K562 (cell line): ENCODE measurements around the gene DNAJB2. TPM values are rescaled to one million over a fixed set of nuclear protein-coding genes. Genes with fewer than 3 reads are reported as not detected.
A peak's percentile ranks its signal among the peaks of the same experiment; 100 is the strongest.

ENCODE experiments used
- ATAC-seq: fragments of 200-7000 bp; cut with Tn5 transposase; 3 replicates; pipeline ENCODE4 v1.9.1; 2020; ENCODE audit warnings: moderate library complexity
- BruUV-seq: library from RNA; stranded (reverse); fragments of 400-500 nt; replicated peaks from 2 replicates; lab custom pipeline; 2021; lab: Mats Ljungman, UMichigan
- CTCF ChIA-PET: fragments of 300-600 bp; formaldehyde crosslinking; extraction: SDS; loops from one replicate; lab custom pipeline; 2021; ENCODE audit warnings: low intra/inter-chr PET ratio; lab: Yijun Ruan, JAX
- POLR2A ChIA-PET: fragments of 300-600, 350-650 bp; sonication (Branson Sonifier 250); formaldehyde crosslinking; extraction: SDS; loops from one replicate; lab custom pipeline; 2021; ENCODE audit warnings: antibody characterized with exemption, inconsistent platforms; lab: Yijun Ruan, JAX
- DNase-seq, 4 experiments: peaks; one replicate each; pipeline versions ENCODE4 v3.0.0 to v3.0.0-alpha.2; 2011 to 2018; ENCODE audit warnings: low spot score in 3 of 4, mixed read lengths in 3 of 4; ENCODE audit errors: extremely low read depth in 1 of 4
- FAIRE-seq: peaks from 2 replicates; lab custom pipeline; 2011; peaks lifted over from hg19 to GRCh38; lab: Jason Lieb, UNC
- H2AFZ ChIP-seq: 2 replicates; pipeline ENCODE4 v1.6.0; 2011; ENCODE audit warnings: low read depth, low read length, control low read depth, inconsistent platforms
- H3K27ac ChIP-seq: fragments of 200-600 bp; 3 replicates; pipeline ENCODE4 v1.8.0; 2011; ENCODE audit warnings: low read depth, mild to moderate bottlenecking, control low read depth, inconsistent platforms, low read length, moderate library complexity, mixed read lengths; ENCODE audit errors: extremely low read depth
- H3K27me3 ChIP-seq, 2 experiments: fragments of 300-600 bp in 1 of 2; 2 replicates in 1 of 2; 3 replicates in 1 of 2; pipeline versions ENCODE4 v1.6.0 to v1.8.0; 2011; ENCODE audit warnings: inconsistent platforms in 2 of 2, low read length in 2 of 2, mild to moderate bottlenecking in 1 of 2, mixed read lengths in 1 of 2, moderate library complexity in 1 of 2; ENCODE audit not compliant: control insufficient read depth in 2 of 2, insufficient read depth in 2 of 2
- H3K36me3 ChIP-seq: fragments of 300-600 bp; 3 replicates; pipeline ENCODE4 v1.8.0; 2011; ENCODE audit warnings: mild to moderate bottlenecking, low read length, inconsistent platforms; ENCODE audit not compliant: control insufficient read depth, insufficient read depth
- H3K4me1 ChIP-seq, 2 experiments: fragments of 200-600 bp in 1 of 2; replicated peaks in 1 of 2; 2 replicates in 1 of 2; 3 replicates in 1 of 2; pipeline versions ENCODE4 v1.5.1 to v1.8.0; 2011; ENCODE audit warnings: inconsistent platforms in 2 of 2, low read length in 2 of 2, mild to moderate bottlenecking in 1 of 2, mixed read lengths in 1 of 2, moderate library complexity in 1 of 2; ENCODE audit not compliant: control insufficient read depth in 2 of 2, insufficient read depth in 2 of 2
- H3K4me2 ChIP-seq: 2 replicates; pipeline ENCODE4 v1.6.1; 2011; ENCODE audit warnings: low read length, control low read depth, inconsistent platforms, mixed read lengths; ENCODE audit not compliant: insufficient read depth
- H3K4me3 ChIP-seq: fragments of 200-600 bp; sonication (generic), shearing (Covaris generic); 2 replicates; pipeline ENCODE4 v1.5.1; 2016; ENCODE audit warnings: control low read depth, inconsistent platforms
- H3K79me2 ChIP-seq: fragments of 200-600 bp; 3 replicates; pipeline ENCODE4 v1.8.0; 2011; ENCODE audit warnings: low read length, inconsistent platforms; ENCODE audit not compliant: control insufficient read depth, insufficient read depth
- H3K9ac ChIP-seq, 2 experiments: 2 replicates each; pipeline versions ENCODE4 v1.6.0 to v1.6.1; 2011; ENCODE audit warnings: low read depth in 2 of 2, low read length in 2 of 2, control low read depth in 1 of 2, inconsistent platforms in 1 of 2, mild to moderate bottlenecking in 1 of 2, mixed read lengths in 1 of 2; ENCODE audit not compliant: insufficient read depth in 1 of 2
- H3K9me1 ChIP-seq: one replicate; pipeline ENCODE4 v1.6.0; 2011; ENCODE audit warnings: inconsistent platforms, mild to moderate bottlenecking, low read length, moderate library complexity; ENCODE audit not compliant: control insufficient read depth, insufficient read depth
- H3K9me3 ChIP-seq: replicated peaks from 2 replicates; pipeline ENCODE4 v1.5.1; 2011; ENCODE audit warnings: low read depth, low read length, inconsistent platforms; ENCODE audit not compliant: control insufficient read depth, insufficient read depth
- H4K20me1 ChIP-seq: replicated peaks from 2 replicates; pipeline ENCODE4 v1.6.1; 2011; ENCODE audit warnings: low read length, inconsistent platforms, mixed read lengths; ENCODE audit not compliant: control insufficient read depth, insufficient read depth
- ARID1B ChIP-seq: fragments of 450-650 bp; IDR thresholded peaks from 2 replicates; pipeline ENCODE4 v1.6.1; 2016; ENCODE audit warnings: antibody characterized with exemption, mild to moderate bottlenecking, inconsistent platforms
- ATF3 ChIP-seq, 2 experiments: fragments of 450-650 bp in 1 of 2; sonication (generic) in 1 of 2; formaldehyde crosslinking in 1 of 2; IDR thresholded peaks in 1 of 2; conservative IDR thresholded peaks in 1 of 2; 2 replicates each; pipeline versions ENCODE4 v1.6.1 to v1.8.1; 2016 to 2023; ENCODE audit warnings: mild to moderate bottlenecking in 2 of 2, moderate library complexity in 2 of 2, inconsistent platforms in 1 of 2, missing genetic modification reagents in 1 of 2
- BRD4 ChIP-seq: fragments of 200-600 bp; sonication (generic); IDR thresholded peaks from 2 replicates; pipeline ENCODE4 v1.6.1; 2017; ENCODE audit warnings: inconsistent platforms
- CBFA2T3 ChIP-seq: fragments of 450-650 bp; IDR thresholded peaks from 2 replicates; pipeline ENCODE4 v1.6.1; 2017
- CCAR2 ChIP-seq: fragments of 200-400 bp; formaldehyde crosslinking; IDR thresholded peaks from 2 replicates; pipeline ENCODE4 v1.6.1; 2017; ENCODE audit warnings: mild to moderate bottlenecking, low read depth, low read length
- E2F3 ChIP-seq: fragments of 250-450 bp; sonication (Bioruptor Pico); IDR thresholded peaks from 2 replicates; pipeline ENCODE4 v1.4.0; 2020; ENCODE audit warnings: mild to moderate bottlenecking
- FOXA3 ChIP-seq, 2 experiments: fragments of 450-650 bp in 1 of 2; sonication (generic) in 1 of 2; formaldehyde crosslinking; IDR thresholded peaks in 1 of 2; conservative IDR thresholded peaks in 1 of 2; 2 replicates each; pipeline versions ENCODE4 v1.4.0 to v1.8.0; 2020 to 2022; ENCODE audit warnings: mild to moderate bottlenecking in 2 of 2, missing genetic modification reagents in 1 of 2
- HDAC1 ChIP-seq, 2 experiments: fragments of 450-650 bp; IDR thresholded peaks; 2 replicates each; pipeline ENCODE4 v1.6.1; 2016 to 2017; ENCODE audit warnings: inconsistent platforms in 1 of 2, mild to moderate bottlenecking in 1 of 2, moderate library complexity in 1 of 2
- MTA3 ChIP-seq: fragments of 450-650 bp; formaldehyde crosslinking; IDR thresholded peaks from 2 replicates; pipeline ENCODE4 v1.6.1; 2017; ENCODE audit warnings: mild to moderate bottlenecking, borderline replicate concordance
- PTBP1 ChIP-seq: fragments of 200-400 bp; formaldehyde crosslinking; IDR thresholded peaks from 2 replicates; pipeline ENCODE4 v1.6.1; 2017; ENCODE audit warnings: low read depth, low read length
- RUNX1 ChIP-seq: sonication (generic); IDR thresholded peaks from 2 replicates; pipeline ENCODE4 v1.6.1; 2016; ENCODE audit warnings: antibody characterized with exemption, low read depth
- TAF15 ChIP-seq: fragments of 200-400 bp; formaldehyde crosslinking; IDR thresholded peaks from 2 replicates; pipeline ENCODE4 v1.6.1; 2017; ENCODE audit warnings: mild to moderate bottlenecking, low read depth, low read length, moderate library complexity
- ZNF140 ChIP-seq: fragments of 250-450 bp; sonication (Bioruptor Pico); IDR thresholded peaks from 2 replicates; pipeline ENCODE4 v1.8.0; 2021; ENCODE audit warnings: moderate library complexity, mild to moderate bottlenecking, inconsistent platforms
- ZNF717 ChIP-seq: fragments of 250-450 bp; sonication (Bioruptor Pico); IDR thresholded peaks from 2 replicates; pipeline ENCODE4 v1.5.0; 2021
- WGBS: fragments of 100-300 bp; shearing (Covaris generic); methylation state at CpG from one replicate; pipeline ENCODE4 v1.1.6; 2016; ENCODE audit warnings: low coverage, mixed read lengths; ENCODE audit not compliant: insufficient coverage; ENCODE audit errors: missing lambda C conversion rate; 5-methylcytosine and 5-hydroxymethylcytosine counted together
- in situ Hi-C: fragments of 300-500 bp; cut with MboI; formaldehyde crosslinking; loops from 4 replicates; pipeline ENCODE4 v1.15.0; 2018; ENCODE audit warnings: inconsistent platforms, mixed read lengths
- intact Hi-C: fragments of 100-400 bp; cut with micrococcal nuclease; formaldehyde crosslinking; loops from 2 replicates; pipeline ENCODE4 v1.14.2; 2022
- polyA plus RNA-seq, 8 experiments: library from polyadenylated mRNA; depleted of rRNA in 4 of 8; stranded (reverse) in 5 of 8; unstranded in 3 of 8; fragments of >200 nt; fragmentation: Nextera tagmentation in 2 of 8; fragmentation: Illumina TruSeq in 1 of 8; extraction: Ambion mirVana in 2 of 8; extraction: Trizol in 1 of 8; gene quantifications; 2 replicates each; pipeline versions ENCODE4 v1.2.1 to v1.2.3, GENCODE V29; 2011 to 2014; ENCODE audit warnings: inconsistent platforms in 1 of 8, missing spikeins in 1 of 8
- total RNA-seq, 7 experiments: library from RNA; depleted of rRNA in 6 of 7; stranded (reverse); fragments of >200 nt in 6 of 7; fragmentation: Illumina TruSeq in 2 of 7; extraction: Trizol in 2 of 7; gene quantifications; 2 replicates each; pipeline versions ENCODE4 v1.2.1 to v1.2.3, GENCODE V29; 2011 to 2021; ENCODE audit warnings: low replicate concordance in 1 of 7

Gene DNAJB2
- total and polyA plus RNA-seq, 9 of the 15 experiments (the other 6 are each of a cell fraction or from before 2014, with no cell fraction given): 0.08 to 3.0 (median 2.2) TPM; not detected in 1

DNA sequence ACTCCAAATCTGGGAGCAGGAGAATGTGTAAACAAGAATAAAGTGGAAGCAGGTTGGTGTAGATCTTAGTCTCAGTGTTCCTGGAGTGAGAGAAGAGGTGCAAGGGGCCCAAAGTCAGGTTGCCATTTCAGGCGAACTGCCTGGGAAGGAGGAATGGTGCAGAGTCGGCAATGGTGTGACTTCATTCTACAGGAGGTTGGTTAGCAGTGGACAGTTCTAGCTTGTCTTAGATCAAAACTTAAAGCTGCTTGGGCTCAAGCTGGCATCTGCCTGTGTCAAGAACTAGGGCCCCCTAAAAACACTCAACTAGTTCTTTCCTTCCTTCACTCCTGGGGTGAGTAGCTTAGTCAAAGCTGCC lies 30.3 kb upstream of the DNAJB2 start:
- peaks cover 40% of the 10 kb centered on the region for H3K79me2 ChIP-seq
- no peak for FAIRE-seq
- ChIA-PET POLR2A (interaction anchor here (1.3 to 3.4 kb wide), 8 partner anchors 11 to 46 kb away, joined by 3 to 22 read pairs (median 6); partner anchors contain the start of genes ABCB6, ANKZF1, ATG9A and DNAJB2), CTCF (no interaction called here)
- ATAC-seq: no peak
- H3K4me1 ChIP-seq: peaks cover 31 to 54% of the 10 kb centered on the region in 2 experiments; a peak in 4 of 5 replicates
- H3K27me3 ChIP-seq: no peaks in the 10 kb centered on the region
- H3K9ac ChIP-seq: no peak overlapping the region; a peak in 1 of 4 replicates
- no peaks in the 10 kb centered on the region for H3K9me1 ChIP-seq
- no peak overlapping the region for H2AFZ ChIP-seq
- peaks cover 57% of the 10 kb centered on the region for H3K36me3 ChIP-seq
- no peaks in the 10 kb centered on the region for H3K9me3 ChIP-seq
- in situ Hi-C loops: no loop called here
- 69% methylated on average over 2 of the region's 2 CpGs for WGBS
- H4K20me1 ChIP-seq: 0 out of 2 replicates have a peak, but pooled peaks cover 3% of the 10 kb centered on the region
- TF ChIP-seq ARID1B (no peak), CBFA2T3 (no peak)
- H3K4me2 ChIP-seq: no peak overlapping the region
- intact Hi-C loops: no loop called here
- H3K4me3 ChIP-seq: no peak overlapping the region
- BruUV-seq: no TSS peak
- DNase-seq: no peak
- no peak overlapping the region; the same call in 2 of the 3 replicates for H3K27ac ChIP-seq

DNA sequence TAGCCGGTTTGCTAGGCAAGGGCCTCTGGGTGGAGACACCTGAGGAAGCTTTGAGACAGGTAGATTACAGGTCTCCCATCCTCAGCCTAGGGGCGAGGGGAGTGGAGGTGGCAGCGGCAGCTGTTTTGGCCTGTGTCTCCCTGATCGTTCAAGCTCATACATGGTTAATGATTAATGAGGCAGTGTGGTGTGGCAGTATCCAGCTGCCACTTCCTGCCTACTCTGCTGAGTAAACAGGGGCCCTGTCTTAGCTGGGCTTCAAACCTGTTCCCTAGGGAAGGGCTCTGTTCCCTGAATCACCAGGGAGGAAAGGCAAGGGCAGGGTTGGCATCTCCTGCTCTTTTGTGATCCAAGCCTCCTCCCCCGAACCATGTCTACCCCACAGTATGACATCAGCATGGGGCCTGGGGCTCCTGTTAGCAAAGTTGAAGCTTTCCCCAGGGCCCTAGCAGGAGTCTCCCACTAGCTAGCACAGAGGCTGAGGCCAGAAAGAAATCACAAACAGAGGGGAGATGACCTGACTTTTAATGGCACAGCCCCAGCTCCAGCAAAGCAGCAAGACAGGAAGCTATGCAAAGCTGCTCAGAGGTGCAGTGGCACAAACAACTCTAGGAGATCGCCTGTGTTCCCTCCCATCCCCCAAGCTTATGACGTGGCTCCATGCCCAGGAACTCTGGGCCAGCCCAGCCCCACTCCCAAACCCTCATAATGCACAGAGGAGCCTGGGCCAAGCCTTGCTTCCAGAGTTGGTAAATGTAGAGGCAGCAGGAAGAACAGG lies 29.8 kb upstream of the DNAJB2 start:
- Histone ChIP-seq H3K36me3 (peaks cover 57% of the 10 kb centered on the region), H3K9ac (peak overlapping the region in 1 of 2 experiments; percentile 77; a peak in 2 of 4 replicates), H3K4me1 (peaks cover 31 to 60% of the 10 kb centered on the region in 2 experiments; a peak in 4 of 5 replicates), H2AFZ (no peak overlapping the region), H3K79me2 (peaks cover 40% of the 10 kb centered on the region), H3K9me1 (no peaks in the 10 kb centered on the region), H3K27ac (peak overlapping the region; percentile 31; the same call in 1 of the 3 replicates), H4K20me1 (0 out of 2 replicates have a peak, but pooled peaks cover 3% of the 10 kb centered on the region), H3K27me3 (0 out of 5 replicates have a peak, but pooled peaks cover 0 to 2% of the 10 kb centered on the region in 2 experiments), H3K4me3 (no peak overlapping the region), H3K9me3 (no peaks in the 10 kb centered on the region), H3K4me2 (peak overlapping the region; percentile 33)
- 64% methylated on average over 4 of the region's 7 CpGs for WGBS
- ChIA-PET CTCF (no interaction called here), POLR2A (interaction anchor here (0.5 to 3.4 kb wide), 11 partner anchors 9 to 181 kb away, joined by 3 to 22 read pairs (median 4); partner anchors contain the start of genes ABCB6, ANKZF1, ATG9A and DNAJB2)
- no peak for ATAC-seq
- no TSS peak for BruUV-seq
- intact Hi-C loops: no loop called here
- in situ Hi-C loops: no loop called here
- peak in 1 of 4 experiments; percentile 19 for DNase-seq
- FAIRE-seq: peak; percentile 40
- no peak for TF ChIP-seq ZNF717 (CRISPR knock-in tag)
- TF ChIP-seq PTBP1: no peak
- TF ChIP-seq FOXA3 (CRISPR knock-in tag; conservative IDR thresholded peaks at IDR 0.05 in 1 of 2, IDR thresholded peaks at IDR 0.05 in 1 of 2): 0 out of 4 replicates have a peak, but pooled peaks of 1 of the 2 experiments have one; percentile 8
- TF ChIP-seq E2F3 (CRISPR knock-in tag): no peak
- no peak for TF ChIP-seq CCAR2
- TF ChIP-seq ATF3 (IDR thresholded peaks at IDR 0.05): peak; percentile 42; the same call in 1 of the 2 replicates
- no peak for TF ChIP-seq ATF3 (CRISPR knock-in tag; conservative IDR thresholded peaks at IDR 0.05)
- no peak for TF ChIP-seq HDAC1 (IDR thresholded peaks at IDR 0.05)
- 0 out of 2 replicates have a peak, but pooled peaks have one; percentile 12 for TF ChIP-seq MTA3
- no peak for TF ChIP-seq BRD4
- no peak for TF ChIP-seq ZNF140 (CRISPR knock-in tag)
- TF ChIP-seq TAF15: no peak
- no peak for TF ChIP-seq RUNX1
